ENCODE results near the gene OR13C9.

DNA sequence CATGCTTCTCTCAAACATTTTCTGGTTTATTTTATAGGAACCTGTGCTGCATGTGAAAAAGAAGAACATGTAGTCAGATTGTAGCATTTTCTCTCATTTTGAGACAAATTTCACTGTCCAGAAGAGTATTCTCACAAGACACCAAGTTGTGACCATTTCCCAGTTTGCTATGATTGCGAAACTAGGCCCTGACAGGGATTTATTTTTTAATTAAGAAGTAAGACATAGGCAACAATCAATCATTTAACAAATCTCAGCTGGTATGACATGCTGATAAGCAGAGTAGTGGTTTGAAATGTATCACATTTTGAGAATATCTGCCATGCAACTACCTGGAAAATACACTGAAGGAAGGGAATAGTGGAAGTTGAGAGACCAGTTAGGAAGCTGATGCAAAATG lies 37.4 kb downstream of the OR13C9 start:
- no peak for TF ChIP-seq CTCF (IDR thresholded peaks at IDR 0.05)
- no peak for TF ChIP-seq POLR2A (IDR thresholded peaks at IDR 0.05)

All from esophagus squamous epithelium (tissue), 4 donors.